Stimulated activated naive CD8-positive, alpha-beta T cell treated with anti-CD3 and anti-CD28 coated beads, Interleukin-15, amount 100 ng/mL, for 72 hours (primary cell): ENCODE measurements around the gene HSDL2.
"Not testable (repeated sequence)": the region's sequence is repeated elsewhere in the genome, so short reads cannot be mapped to it uniquely, and the experiment has no call there.

ENCODE experiments used
- ATAC-seq: fragments of 150-1000 bp; cut with Tn5 transposase; 2 replicates; pipeline ENCODE4 v1.10.0; 2021; ENCODE audit warnings: mild to moderate bottlenecking, moderate library complexity
- DNase-seq, 2 donors: peaks; one replicate each; pipeline ENCODE4 v3.0.0; 2021 to 2022
- H3K27ac Mint-ChIP-seq, 2 donors: one replicate each; pipeline ENCODE4 v1.8.0; 2022; ENCODE audit warnings: mild to moderate bottlenecking in 2 of 2, mixed read lengths in 2 of 2, moderate library complexity in 2 of 2
- H3K27me3 Mint-ChIP-seq: one replicate; pipeline ENCODE4 v1.8.0; 2022; ENCODE audit warnings: mixed read lengths
- H3K4me1 Mint-ChIP-seq: one replicate; pipeline ENCODE4 v1.8.0; 2022; ENCODE audit warnings: mild to moderate bottlenecking, mixed read lengths
- H3K4me3 Mint-ChIP-seq, 2 donors: one replicate each; pipeline ENCODE4 v1.8.0; 2022; ENCODE audit warnings: mild to moderate bottlenecking in 2 of 2, mixed read lengths in 2 of 2, moderate library complexity in 1 of 2
- H3K9me3 Mint-ChIP-seq, 2 donors: one replicate each; pipeline ENCODE4 v1.8.0; 2022; ENCODE audit warnings: mixed read lengths in 2 of 2

Gene HSDL2

DNA sequence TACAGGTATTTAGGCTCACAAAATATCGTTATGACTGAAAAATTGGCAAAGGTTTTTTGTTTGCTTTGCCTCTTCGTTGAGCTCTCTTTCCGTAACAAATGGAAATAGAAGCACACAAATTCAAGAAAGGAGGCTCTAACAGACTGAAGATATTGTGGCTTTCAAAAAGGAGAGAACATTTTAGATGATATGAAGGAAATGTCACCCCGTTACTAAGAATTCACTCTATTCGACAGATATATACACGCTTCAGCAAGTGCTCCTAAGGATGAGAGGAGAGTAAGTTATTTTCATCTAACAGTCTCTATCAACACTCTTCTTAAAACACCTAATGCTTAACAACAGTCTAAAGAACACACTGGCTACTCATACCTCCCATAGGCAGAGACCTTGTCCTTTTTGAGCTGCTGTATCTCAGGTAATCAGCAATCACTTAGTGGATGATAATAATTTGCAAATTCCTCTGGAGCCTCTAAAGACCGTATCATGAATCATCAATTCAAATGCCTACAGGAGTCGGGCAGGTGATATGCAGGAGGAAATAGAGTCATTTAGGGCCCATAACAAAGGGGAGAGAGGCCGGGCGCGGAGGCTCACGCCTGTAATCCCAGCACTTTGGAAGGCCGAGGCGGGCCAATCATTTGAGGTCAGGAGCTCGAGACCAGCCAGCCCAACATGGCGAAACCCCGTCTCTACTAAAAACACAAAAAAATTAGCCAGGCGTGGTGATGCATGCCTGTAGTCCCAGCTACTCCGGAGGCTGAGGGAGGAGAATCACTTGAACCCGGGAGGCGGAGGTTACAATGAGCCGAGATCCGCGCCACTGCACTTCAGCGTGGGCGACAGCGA is 1.4 kb upstream of the HSDL2 start:
- peak; percentile 2 for ATAC-seq
- peak overlapping the region; percentile 97 to 100 for H3K4me3 Mint-ChIP-seq
- H3K9me3 Mint-ChIP-seq: peaks cover 6 to 13% of the 10 kb centered on the region in 2 donors
- H3K4me1 Mint-ChIP-seq: peaks cover 44% of the 10 kb centered on the region
- peak; percentile 26 to 33 for DNase-seq
- H3K27ac Mint-ChIP-seq: peak overlapping the region; percentile 98 to 99
- no peaks in the 10 kb centered on the region for H3K27me3 Mint-ChIP-seq

DNA sequence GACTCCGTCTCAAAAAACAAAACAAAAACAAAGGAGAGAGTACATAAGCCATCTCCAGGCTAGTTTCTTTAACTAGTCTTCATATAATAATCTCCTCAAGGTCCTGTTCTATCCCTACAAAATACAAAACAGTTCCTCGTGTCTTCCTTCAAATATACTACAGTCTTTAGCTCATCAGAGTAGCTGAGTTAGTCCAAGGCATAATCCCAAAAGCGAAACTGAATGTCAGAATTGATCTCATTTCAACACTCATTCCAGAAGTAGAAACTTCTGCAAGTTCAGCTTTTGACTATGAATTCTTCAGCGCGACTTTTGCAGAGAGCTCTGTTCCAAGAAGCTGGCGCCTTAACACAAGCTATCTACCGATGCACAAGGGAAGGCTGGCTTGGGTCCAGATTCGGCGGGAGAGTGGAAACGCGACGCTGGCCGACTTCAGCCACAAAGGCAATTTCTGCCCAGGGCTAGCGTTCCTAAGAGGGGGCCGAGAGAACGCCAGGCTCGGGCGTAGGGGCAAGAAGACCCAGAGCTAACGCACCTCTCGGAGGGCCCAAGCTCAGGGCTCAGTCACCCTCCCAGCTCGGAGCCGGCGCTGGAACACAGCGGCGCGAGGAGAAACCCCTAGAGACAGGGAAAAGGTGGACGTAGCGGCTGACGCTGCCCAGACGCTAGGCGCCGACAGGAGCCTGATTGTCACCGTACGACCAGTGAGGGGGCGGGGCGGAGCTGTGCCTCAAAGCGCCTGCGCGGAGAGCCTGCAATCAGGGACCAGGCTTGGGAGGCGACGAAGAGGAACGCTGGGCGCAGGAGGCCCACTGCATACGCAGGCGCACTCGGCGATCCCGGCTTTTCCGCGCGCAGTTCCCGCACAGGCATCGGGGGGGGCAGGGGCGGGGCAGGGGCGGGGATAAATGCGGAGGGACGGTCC is 469 bp upstream of the HSDL2 start:
- Mint-ChIP-seq H3K4me3 (peak overlapping the region; percentile 97 to 100), H3K9me3 (peaks cover 0 to 7% of the 10 kb centered on the region in 2 donors), H3K27me3 (no peaks in the 10 kb centered on the region), H3K4me1 (peaks cover 44% of the 10 kb centered on the region), H3K27ac (peak overlapping the region; percentile 98 to 99)
- ATAC-seq (peak; percentile 94), DNase-seq (peak; percentile 95 to 97)

DNA sequence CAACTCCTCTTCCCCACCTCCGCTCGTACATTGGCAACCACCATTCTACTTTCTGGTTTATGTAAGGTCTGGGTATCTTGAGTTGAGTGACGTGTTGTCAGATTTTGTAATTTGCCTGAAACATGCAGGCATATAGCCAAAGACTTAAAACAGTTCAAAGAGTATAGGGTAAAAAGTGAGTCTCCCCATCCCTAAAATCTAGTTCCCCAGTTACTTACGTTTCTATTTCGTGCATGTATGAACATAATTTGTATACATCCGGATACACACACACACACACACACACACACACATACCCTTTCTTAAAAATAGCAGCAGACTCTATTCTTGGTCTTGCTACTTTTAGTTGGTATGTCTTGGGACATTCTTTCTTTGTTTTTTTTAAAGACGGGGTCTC is 915 bp downstream of the HSDL2 start:
- Mint-ChIP-seq H3K9me3 (no peaks in the 10 kb centered on the region), H3K4me1 (peaks cover 39% of the 10 kb centered on the region), H3K27me3 (no peaks in the 10 kb centered on the region), H3K27ac (peak overlapping the region; percentile 96 to 99), H3K4me3 (peak overlapping the region; percentile 97 to 100)
- DNase-seq: peak in 1 of 2 donors; percentile 13
- no peak for ATAC-seq

DNA sequence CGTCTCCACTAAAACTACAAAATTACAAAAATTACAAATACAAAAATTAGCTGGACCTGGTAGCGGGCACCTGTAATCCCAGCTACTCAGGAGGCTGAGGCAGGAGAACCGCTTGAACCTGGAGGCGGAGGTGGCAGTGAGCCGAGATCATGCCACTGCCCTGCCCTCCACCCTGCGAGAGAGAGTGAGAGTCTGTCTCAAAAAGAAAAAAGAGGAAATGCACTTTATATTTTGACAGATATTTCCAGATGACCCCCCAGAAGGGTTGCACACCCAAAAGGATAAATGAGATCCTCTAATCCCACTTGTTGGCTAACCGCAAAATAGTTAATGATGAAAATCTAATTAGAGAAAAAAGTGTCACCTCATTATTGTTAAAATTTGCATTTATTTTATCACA is 2.2 kb downstream of the HSDL2 start:
- DNase-seq (no peak), ATAC-seq (no peak)
- no peaks in the 10 kb centered on the region for H3K9me3 Mint-ChIP-seq
- no peaks in the 10 kb centered on the region for H3K27me3 Mint-ChIP-seq
- H3K4me3 Mint-ChIP-seq: no peak overlapping the region
- H3K4me1 Mint-ChIP-seq: peaks cover 43% of the 10 kb centered on the region
- H3K27ac Mint-ChIP-seq: no peak overlapping the region

DNA sequence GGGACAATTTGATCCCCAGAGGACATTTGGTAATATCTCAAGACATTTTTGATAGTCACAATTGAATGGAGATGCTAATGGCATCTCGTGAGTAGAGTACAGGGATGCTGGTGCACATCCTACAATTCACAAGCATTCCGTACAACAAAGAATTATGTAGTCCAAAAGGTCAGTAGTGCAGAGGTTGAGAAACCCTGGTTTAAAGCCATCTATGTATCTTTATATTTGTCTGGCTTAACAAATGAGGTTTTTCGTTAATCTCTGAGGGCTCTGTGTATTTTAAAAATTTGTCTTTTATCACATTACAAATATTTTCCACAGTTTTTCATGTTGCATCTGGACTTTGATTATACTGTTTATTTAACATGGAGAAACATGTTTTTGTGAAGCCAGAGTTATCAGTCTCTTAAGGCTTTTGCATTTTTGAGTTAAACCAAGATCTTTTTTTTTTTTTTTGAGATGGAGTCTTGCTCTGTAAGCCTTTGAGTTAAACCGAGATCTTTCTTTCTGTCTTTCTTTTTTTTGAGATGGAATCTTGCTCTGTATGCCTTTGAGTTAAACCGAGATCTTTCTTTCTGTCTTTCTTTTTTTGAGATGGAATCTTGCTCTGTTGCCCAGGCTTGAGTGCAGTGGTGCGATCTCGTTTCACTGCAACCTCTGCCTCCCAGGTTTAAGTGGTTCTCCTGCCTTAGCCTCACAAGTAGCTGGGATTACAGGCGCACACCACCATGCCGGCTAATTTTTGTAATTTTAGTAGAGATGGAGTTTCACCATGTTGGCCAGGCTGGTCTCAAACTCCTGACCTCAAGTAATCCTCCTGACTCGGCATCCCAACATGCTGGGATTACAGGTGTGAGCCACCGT is 2.8 kb downstream of the HSDL2 start:
- Mint-ChIP-seq H3K9me3 (no peaks in the 10 kb centered on the region), H3K27ac (no peak overlapping the region), H3K4me1 (peaks cover 43% of the 10 kb centered on the region), H3K4me3 (no peak overlapping the region), H3K27me3 (no peaks in the 10 kb centered on the region)
- ATAC-seq (no peak), DNase-seq (no peak)

DNA sequence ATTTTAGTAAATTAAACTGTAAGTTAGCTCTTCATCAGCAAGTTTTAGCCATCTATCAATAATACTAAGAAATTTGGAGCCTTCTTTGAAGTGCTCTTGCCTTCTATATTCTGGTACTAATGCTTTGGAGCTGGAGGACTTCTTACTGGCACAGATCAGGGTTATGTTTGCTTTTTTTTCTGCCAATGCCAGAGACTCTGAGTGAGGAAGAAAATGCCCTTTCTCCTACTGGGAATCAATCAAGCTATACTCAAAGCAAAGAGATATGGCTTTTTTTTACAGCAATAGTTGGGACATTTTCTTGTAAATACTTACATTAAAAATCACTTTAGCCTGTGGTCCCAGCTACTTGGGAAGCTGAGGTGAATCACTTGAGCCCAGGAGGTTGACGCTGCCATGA is 4.3 kb downstream of the HSDL2 start:
- H3K4me1 Mint-ChIP-seq: peaks cover 33% of the 10 kb centered on the region
- ATAC-seq: no peak
- DNase-seq: no peak
- H3K4me3 Mint-ChIP-seq: no peak overlapping the region
- H3K9me3 Mint-ChIP-seq: no peaks in the 10 kb centered on the region
- H3K27me3 Mint-ChIP-seq: no peaks in the 10 kb centered on the region
- H3K27ac Mint-ChIP-seq: no peak overlapping the region

DNA sequence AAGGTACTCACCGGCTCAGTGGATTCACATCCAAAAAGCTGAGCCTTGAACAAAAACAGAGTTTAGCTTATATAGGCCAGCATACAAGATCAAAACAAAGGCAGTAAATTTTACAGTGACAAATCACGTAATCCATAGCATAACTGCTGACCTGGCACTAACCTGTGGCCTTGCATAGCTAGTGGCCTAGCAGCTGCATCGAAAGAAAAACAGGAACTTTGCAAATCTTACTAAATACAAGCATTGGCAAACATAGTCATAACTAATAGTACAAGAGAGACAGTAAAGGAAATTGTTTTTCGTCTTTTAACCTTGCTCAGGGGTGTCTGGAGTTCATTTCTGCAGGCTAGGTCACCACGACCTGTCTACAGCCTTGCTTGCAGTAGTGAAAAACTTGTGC is 4.8 kb downstream of the HSDL2 start:
- peaks cover 33% of the 10 kb centered on the region for H3K4me1 Mint-ChIP-seq
- no peak overlapping the region for H3K4me3 Mint-ChIP-seq
- DNase-seq (no peak), ATAC-seq (no peak)
- no peak overlapping the region for H3K27ac Mint-ChIP-seq
- no peaks in the 10 kb centered on the region for H3K27me3 Mint-ChIP-seq
- H3K9me3 Mint-ChIP-seq: no peaks in the 10 kb centered on the region

DNA sequence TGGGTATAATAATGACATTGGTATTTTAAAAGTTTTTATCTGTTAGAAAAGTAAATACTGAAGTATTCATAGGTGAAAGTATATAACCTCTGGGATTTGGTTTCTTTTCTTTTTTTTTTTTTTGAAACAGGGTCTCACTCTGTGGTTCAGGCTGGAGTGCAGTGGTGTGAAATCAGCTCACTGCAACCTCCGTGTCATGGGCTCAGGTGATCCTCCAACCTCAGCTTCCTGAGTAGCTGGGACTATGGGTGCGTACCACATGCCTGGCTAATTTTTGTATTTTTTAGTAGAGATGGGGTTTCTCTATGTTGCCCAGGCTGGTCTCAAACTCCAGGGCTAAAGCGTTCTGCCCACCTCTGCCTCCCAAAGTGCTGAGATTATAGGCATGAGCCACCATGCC is 7.2 kb downstream of the HSDL2 start:
- no peak overlapping the region for H3K4me3 Mint-ChIP-seq
- no peaks in the 10 kb centered on the region for H3K27me3 Mint-ChIP-seq
- DNase-seq (no peak), ATAC-seq (no peak)
- H3K27ac Mint-ChIP-seq: no peak overlapping the region
- peaks cover 21% of the 10 kb centered on the region for H3K4me1 Mint-ChIP-seq
- H3K9me3 Mint-ChIP-seq: no peaks in the 10 kb centered on the region

DNA sequence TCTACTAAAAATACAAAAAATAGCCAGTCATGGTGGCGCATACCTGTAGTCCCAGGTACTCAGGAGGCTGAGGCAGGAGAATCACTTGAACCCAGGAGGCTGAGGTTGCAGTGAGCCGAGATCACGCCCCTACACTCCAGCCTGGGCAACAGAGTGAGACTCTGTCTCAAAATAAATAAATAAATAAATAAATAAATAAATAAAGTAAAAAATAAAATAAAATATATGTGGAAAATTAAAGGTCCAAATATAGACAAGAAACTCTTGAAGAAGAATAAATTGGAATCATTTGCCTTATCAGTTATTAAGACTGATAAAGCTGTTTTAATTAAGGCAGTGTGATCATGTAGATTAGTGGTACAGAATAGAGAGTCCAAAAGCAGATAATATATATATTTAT is 10.0 kb downstream of the HSDL2 start:
- not testable (repeated sequence) for H3K27ac Mint-ChIP-seq, ATAC-seq, H3K4me3 Mint-ChIP-seq, H3K9me3 Mint-ChIP-seq, DNase-seq, H3K27me3 Mint-ChIP-seq
- H3K4me1 Mint-ChIP-seq: peaks cover 14% of the 10 kb centered on the region

DNA sequence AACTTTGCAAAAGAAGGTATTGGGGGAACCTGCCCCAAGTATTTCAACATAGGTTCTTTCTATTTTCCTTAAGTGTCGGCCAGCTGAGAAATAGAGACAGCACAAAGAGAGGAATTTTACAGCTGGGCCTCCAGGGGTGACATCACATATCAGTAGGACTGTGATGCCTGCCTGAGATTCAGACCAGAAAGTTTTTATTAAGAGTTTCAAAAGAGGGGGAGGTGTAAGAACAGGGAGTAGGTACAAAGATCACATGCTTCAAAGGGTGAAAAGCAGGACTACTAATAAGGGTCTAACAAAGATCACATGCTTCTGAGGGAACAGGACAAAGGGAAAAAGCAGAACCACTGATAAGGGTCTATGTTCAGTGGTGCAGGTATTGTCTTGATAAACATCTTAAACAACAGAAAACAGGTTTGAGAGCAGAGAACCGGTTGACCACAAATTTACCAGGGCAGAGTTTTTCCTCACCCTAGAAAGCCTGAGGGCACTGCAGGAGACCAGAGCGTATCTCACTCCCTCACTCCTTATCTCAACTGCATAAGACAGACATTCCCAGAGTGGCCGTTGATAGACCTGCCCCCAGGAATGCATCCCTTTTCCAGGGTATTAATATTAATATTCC is 12.1 kb downstream of the HSDL2 start:
- H3K27me3 Mint-ChIP-seq, ATAC-seq, DNase-seq, H3K4me3 Mint-ChIP-seq, H3K9me3 Mint-ChIP-seq, H3K4me1 Mint-ChIP-seq, H3K27ac Mint-ChIP-seq: not testable (repeated sequence)

DNA sequence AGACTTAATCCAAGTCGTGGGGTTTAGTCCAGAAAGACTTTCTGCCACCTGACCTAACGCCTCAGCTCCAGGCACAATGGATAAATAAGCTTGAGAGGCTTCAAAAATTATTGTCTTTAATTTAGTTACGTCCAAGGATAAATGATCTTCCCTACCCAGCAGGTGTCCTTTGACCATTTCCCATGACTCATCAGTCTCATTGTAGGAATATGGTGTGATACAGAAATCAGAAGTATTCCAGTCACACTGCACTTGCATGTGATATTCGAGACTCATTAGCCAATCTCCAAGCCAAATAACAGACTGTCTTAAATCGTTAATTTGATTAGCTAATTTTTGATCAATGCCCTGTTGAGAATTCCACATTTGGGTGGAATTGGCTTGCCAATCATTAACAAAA is 13.2 kb downstream of the HSDL2 start:
- H3K4me3 Mint-ChIP-seq, H3K27ac Mint-ChIP-seq, ATAC-seq, DNase-seq, H3K4me1 Mint-ChIP-seq, H3K9me3 Mint-ChIP-seq, H3K27me3 Mint-ChIP-seq: not testable (repeated sequence)

DNA sequence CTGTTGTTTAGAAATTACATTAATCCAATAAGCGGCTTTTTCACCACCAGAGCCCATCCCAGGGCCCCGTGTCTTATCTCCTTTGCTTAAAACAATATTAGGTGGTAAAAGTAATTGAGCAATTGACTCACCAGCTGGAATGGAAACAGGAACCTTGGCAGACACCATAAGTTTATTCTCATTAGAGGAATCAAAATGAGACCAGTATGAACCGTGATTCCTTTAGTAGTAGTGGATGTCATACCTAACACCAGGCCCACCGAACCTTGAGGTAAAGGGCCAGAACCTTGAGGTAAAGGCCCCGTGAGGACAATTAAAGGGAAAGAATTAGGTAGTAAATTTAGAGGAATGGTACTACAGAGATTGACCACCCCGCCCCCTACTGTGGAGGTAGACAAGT is 16.5 kb downstream of the HSDL2 start:
- H3K27ac Mint-ChIP-seq: no peak overlapping the region
- no peak overlapping the region for H3K4me3 Mint-ChIP-seq
- no peaks in the 10 kb centered on the region for H3K4me1 Mint-ChIP-seq
- ATAC-seq (no peak), DNase-seq (no peak)
- no peaks in the 10 kb centered on the region for H3K27me3 Mint-ChIP-seq
- H3K9me3 Mint-ChIP-seq: peaks cover 9 to 19% of the 10 kb centered on the region in 2 donors

DNA sequence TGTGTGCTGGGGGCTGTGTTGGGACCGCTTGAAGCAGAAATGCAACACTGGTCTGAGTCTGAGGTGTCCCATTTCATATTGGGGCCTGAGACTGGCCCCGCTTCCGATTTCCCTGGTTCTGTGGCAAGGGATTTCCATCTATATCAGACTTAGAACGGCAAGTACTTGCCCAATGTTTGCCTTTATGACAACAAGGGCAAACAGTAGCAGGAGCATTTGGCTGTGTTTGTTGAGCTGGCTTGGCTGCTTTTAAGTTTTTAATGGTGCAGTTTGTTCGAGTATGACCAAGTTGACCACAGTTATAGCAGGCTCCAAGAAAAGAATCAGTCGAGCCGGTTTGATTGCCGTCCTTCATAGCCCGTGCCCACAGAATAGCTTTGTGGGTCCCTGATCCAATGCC is 17.0 kb downstream of the HSDL2 start:
- no peak for ATAC-seq
- Mint-ChIP-seq H3K4me1 (no peaks in the 10 kb centered on the region), H3K27ac (no peak overlapping the region)

DNA sequence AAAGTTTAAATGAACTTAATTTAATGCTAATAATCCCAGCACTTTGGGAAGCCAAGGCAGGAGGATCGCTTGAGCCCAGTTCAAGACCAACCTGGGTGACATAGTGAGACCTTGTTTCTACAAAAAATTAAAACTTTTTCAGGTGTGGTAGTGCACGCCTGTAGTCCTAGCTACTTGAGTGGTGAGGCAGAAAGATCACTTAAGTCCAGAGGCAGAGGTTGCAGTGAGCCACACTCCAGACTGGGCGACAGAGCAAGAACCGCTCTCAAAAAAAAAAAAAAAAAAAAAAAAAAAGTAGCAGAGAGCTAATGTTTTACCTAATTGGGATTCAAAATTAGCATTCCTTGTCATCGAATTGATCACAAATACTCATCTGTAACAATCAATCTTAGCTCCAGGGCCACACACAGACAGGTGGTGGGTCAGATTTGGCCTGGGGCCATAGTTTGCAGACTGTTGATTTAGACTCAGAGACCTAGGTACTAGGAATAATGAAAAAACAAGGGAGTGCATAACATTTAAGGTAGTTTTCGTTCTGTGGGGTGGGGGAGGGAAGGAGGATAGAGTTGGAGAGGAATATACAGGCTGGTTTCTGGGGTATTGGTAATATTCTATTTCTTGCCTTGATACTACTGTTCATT is 21.4 kb downstream of the HSDL2 start:
- no peaks in the 10 kb centered on the region for H3K27me3 Mint-ChIP-seq
- H3K4me3 Mint-ChIP-seq: no peak overlapping the region
- no peak overlapping the region for H3K27ac Mint-ChIP-seq
- H3K9me3 Mint-ChIP-seq: peaks cover 9 to 19% of the 10 kb centered on the region in 2 donors
- no peak for ATAC-seq
- no peaks in the 10 kb centered on the region for H3K4me1 Mint-ChIP-seq
- DNase-seq: no peak

More for the DNA sequence above, 17.0 kb downstream of the HSDL2 start:
- no peak overlapping the region for H3K4me3 Mint-ChIP-seq
- H3K27me3 Mint-ChIP-seq: no peaks in the 10 kb centered on the region
- DNase-seq: no peak
- H3K9me3 Mint-ChIP-seq: peaks cover 9 to 19% of the 10 kb centered on the region in 2 donors
